Neuronal stem cell (in vitro differentiated cells): ENCODE results near the gene BRI3BP.

Source experiments
- DNase-seq: peaks from one replicate; pipeline ENCODE4 v3.0.0-alpha.2; 2013; ENCODE audit warnings: low spot score
- H2AFZ ChIP-seq: one replicate; pipeline ENCODE4 v1.6.1; 2013; ENCODE audit warnings: mild to moderate bottlenecking, low read length, inconsistent platforms
- H2AK5ac ChIP-seq: 2 replicates; pipeline ENCODE4 v1.6.1; 2013; ENCODE audit warnings: low read depth, mild to moderate bottlenecking, inconsistent platforms, low read length, moderate library complexity, mixed read lengths
- H2BK120ac ChIP-seq: 2 replicates; pipeline ENCODE4 v1.6.1; 2013; ENCODE audit warnings: low read depth, mild to moderate bottlenecking, inconsistent platforms, low read length, moderate library complexity, mixed read lengths
- H2BK12ac ChIP-seq: one replicate; pipeline ENCODE4 v1.6.1; 2013; ENCODE audit warnings: low read length, inconsistent platforms
- H2BK15ac ChIP-seq: 2 replicates; pipeline ENCODE4 v1.6.1; 2013; ENCODE audit warnings: mild to moderate bottlenecking, low read length, inconsistent platforms, mixed read lengths
- H2BK5ac ChIP-seq: one replicate; pipeline ENCODE4 v1.6.1; 2013; ENCODE audit warnings: inconsistent platforms, mild to moderate bottlenecking, low read length, moderate library complexity
- H3K14ac ChIP-seq: one replicate; pipeline ENCODE4 v1.6.1; 2013; ENCODE audit warnings: low read length, inconsistent platforms
- H3K18ac ChIP-seq: 2 replicates; pipeline ENCODE4 v1.6.1; 2013; ENCODE audit warnings: low read length, inconsistent platforms
- H3K23ac ChIP-seq: 2 replicates; pipeline ENCODE4 v1.6.1; 2013; ENCODE audit warnings: low read depth, mild to moderate bottlenecking, mixed read lengths, low read length, inconsistent platforms; ENCODE audit not compliant: poor library complexity
- H3K27ac ChIP-seq: replicated peaks from 3 replicates; pipeline ENCODE4 v1.5.1; 2013; ENCODE audit warnings: low read length, inconsistent platforms
- H3K27me3 ChIP-seq, 3 experiments: 2 replicates each; pipeline ENCODE4 v1.6.1; 2013; ENCODE audit warnings: low read length in 3 of 3, mild to moderate bottlenecking in 2 of 3, inconsistent platforms in 1 of 3, low read depth in 1 of 3, mixed read lengths in 1 of 3, moderate library complexity in 1 of 3; ENCODE audit not compliant: control insufficient read depth in 3 of 3, insufficient read depth in 3 of 3
- H3K36me3 ChIP-seq, 2 donors: replicated peaks in 1 of 2; 2 replicates each; pipeline ENCODE4 v1.6.1; 2013; ENCODE audit warnings: low read length in 2 of 2; ENCODE audit not compliant: control insufficient read depth in 2 of 2, insufficient read depth in 2 of 2
- H3K4ac ChIP-seq: 2 replicates; pipeline ENCODE4 v1.6.1; 2013; ENCODE audit warnings: inconsistent platforms, mild to moderate bottlenecking, low read length, moderate library complexity
- H3K4me1 ChIP-seq, 2 donors: 1 replicate in 1 of 2; 2 replicates in 1 of 2; pipeline ENCODE4 v1.6.1; 2013; ENCODE audit warnings: low read length in 2 of 2, low read depth in 1 of 2; ENCODE audit not compliant: control insufficient read depth in 2 of 2, insufficient read depth in 1 of 2
- H3K4me2 ChIP-seq: one replicate; pipeline ENCODE4 v1.6.1; 2013; ENCODE audit warnings: mild to moderate bottlenecking, low read length, inconsistent platforms; ENCODE audit not compliant: insufficient read depth, poor library complexity, severe bottlenecking
- H3K4me3 ChIP-seq, 2 donors: 2 replicates each; pipeline ENCODE4 v1.5.1; 2013; ENCODE audit warnings: low read length in 2 of 2, mild to moderate bottlenecking in 2 of 2, inconsistent platforms in 1 of 2, moderate library complexity in 1 of 2
- H3K79me1 ChIP-seq: one replicate; pipeline ENCODE4 v1.6.1; 2013; ENCODE audit warnings: low read depth, mild to moderate bottlenecking, inconsistent platforms, low read length, moderate library complexity
- H3K9ac ChIP-seq: one replicate; pipeline ENCODE4 v1.6.1; 2013; ENCODE audit warnings: mild to moderate bottlenecking, low read depth, low read length, inconsistent platforms; ENCODE audit not compliant: poor library complexity
- H3K9me3 ChIP-seq, 2 donors: replicated peaks in 1 of 2; 2 replicates each; pipeline versions ENCODE3 to v1.6.1; 2013; ENCODE audit warnings: low read length in 2 of 2, mild to moderate bottlenecking in 2 of 2, inconsistent platforms in 1 of 2, low read depth in 1 of 2, mixed read lengths in 1 of 2, moderate library complexity in 1 of 2; ENCODE audit not compliant: control insufficient read depth in 2 of 2, insufficient read depth in 1 of 2
- H4K8ac ChIP-seq: one replicate; pipeline ENCODE4 v1.6.1; 2013; ENCODE audit warnings: low read depth, mild to moderate bottlenecking, inconsistent platforms, low read length, moderate library complexity
- H4K91ac ChIP-seq: one replicate; pipeline ENCODE4 v1.6.1; 2013; ENCODE audit warnings: low read length, low read depth, mild to moderate bottlenecking, inconsistent platforms; ENCODE audit not compliant: poor library complexity
- WGBS, 2 donors: extraction: QIAGEN DNeasy Blood & Tissue Kit; methylation state at CpG; one replicate each; pipeline ENCODE4 v1.1.7; 2013; ENCODE audit warnings: missing lambda C conversion rate in 2 of 2, mixed read lengths in 1 of 2; ENCODE audit not compliant: insufficient read length in 2 of 2, insufficient replicate concordance in 1 of 2; ENCODE audit errors: extremely low coverage in 2 of 2; 5-methylcytosine and 5-hydroxymethylcytosine counted together

BRI3BP gene

GRCh38 chr12:125015680-125016310, 22.4 kb downstream of the BRI3BP start:
- Histone ChIP-seq H3K9me3 (peaks cover 0 to 2% of the 10 kb centered on the region in 2 donors), H3K18ac (no peak overlapping the region)
- WGBS, 2 donors: no CpG with 5 or more reads among the region's 24 CpGs

GRCh38 chr12:125017801-125018200, 24.4 kb downstream of the BRI3BP start:
- H3K36me3 ChIP-seq: peaks cover 20 to 85% of the 10 kb centered on the region in 2 donors
- no peak overlapping the region for H3K18ac ChIP-seq
- peak overlapping the region; percentile 35 for H2BK5ac ChIP-seq
- H4K91ac ChIP-seq: no peak overlapping the region
- no peak overlapping the region for H2BK12ac ChIP-seq
- H3K4me1 ChIP-seq: no peaks in the 10 kb centered on the region
- no peak overlapping the region for H3K4me3 ChIP-seq
- no peak overlapping the region for H2BK15ac ChIP-seq
- no peak overlapping the region for H3K9ac ChIP-seq
- DNase-seq: no peak
- no CpG with 5 or more reads among the region's 9 CpGs for WGBS, 2 donors
- no peak overlapping the region for H4K8ac ChIP-seq
- H3K27me3 ChIP-seq: no peaks in the 10 kb centered on the region
- no peak overlapping the region for H2AK5ac ChIP-seq
- H2AFZ ChIP-seq: no peak overlapping the region
- H3K9me3 ChIP-seq: peaks cover 2 to 9% of the 10 kb centered on the region in 2 donors
- no peak overlapping the region for H3K4me2 ChIP-seq
- H2BK120ac ChIP-seq: no peak overlapping the region
- H3K14ac ChIP-seq: no peak overlapping the region
- H3K27ac ChIP-seq: no peak overlapping the region
- H3K23ac ChIP-seq: no peak overlapping the region
- H3K79me1 ChIP-seq: peaks cover 2% of the 10 kb centered on the region
- H3K4ac ChIP-seq: no peak overlapping the region

More at GRCh38 chr12:125015680-125016310, 22.4 kb downstream of the BRI3BP start:
- H3K14ac ChIP-seq: no peak overlapping the region
- no peak overlapping the region for H3K4me2 ChIP-seq
- H3K27ac ChIP-seq: no peak overlapping the region
- no peak overlapping the region for H2BK12ac ChIP-seq
- H3K4me3 ChIP-seq: no peak overlapping the region
- no peaks in the 10 kb centered on the region for H3K4me1 ChIP-seq
- no peak for DNase-seq
- no peak overlapping the region for H4K91ac ChIP-seq
- no peak overlapping the region for H3K23ac ChIP-seq
- H3K9ac ChIP-seq: no peak overlapping the region
- no peak overlapping the region for H2AK5ac ChIP-seq
- peaks cover 22 to 83% of the 10 kb centered on the region in 2 donors for H3K36me3 ChIP-seq
- H2AFZ ChIP-seq: no peak overlapping the region
- H4K8ac ChIP-seq: no peak overlapping the region
- peaks cover 2% of the 10 kb centered on the region for H3K79me1 ChIP-seq
- H2BK120ac ChIP-seq: no peak overlapping the region
- H3K27me3 ChIP-seq: no peaks in the 10 kb centered on the region
- H2BK15ac ChIP-seq: no peak overlapping the region
- H2BK5ac ChIP-seq: no peak overlapping the region
- H3K4ac ChIP-seq: no peak overlapping the region

GRCh38 chr12:125018356-125018755, 24.9 kb downstream of the BRI3BP start:
- DNase-seq: no peak
- no CpG with 5 or more reads among the region's 11 CpGs for WGBS, 2 donors
- H3K36me3 ChIP-seq: peaks cover 19 to 85% of the 10 kb centered on the region in 2 donors
- H3K9ac ChIP-seq: no peak overlapping the region
- no peak overlapping the region for H3K27ac ChIP-seq
- no peak overlapping the region for H2BK15ac ChIP-seq
- no peak overlapping the region for H3K14ac ChIP-seq
- H2AK5ac ChIP-seq: no peak overlapping the region
- H2BK5ac ChIP-seq: no peak overlapping the region
- no peak overlapping the region for H3K4me2 ChIP-seq
- no peak overlapping the region for H3K4me3 ChIP-seq
- no peak overlapping the region for H2BK120ac ChIP-seq
- H4K8ac ChIP-seq: no peak overlapping the region
- H3K9me3 ChIP-seq: peaks cover 3 to 14% of the 10 kb centered on the region in 2 donors
- H3K4ac ChIP-seq: no peak overlapping the region
- no peak overlapping the region for H2AFZ ChIP-seq
- no peak overlapping the region for H3K18ac ChIP-seq
- H2BK12ac ChIP-seq: no peak overlapping the region
- no peaks in the 10 kb centered on the region for H3K4me1 ChIP-seq
- no peak overlapping the region for H4K91ac ChIP-seq
- no peaks in the 10 kb centered on the region for H3K27me3 ChIP-seq
- H3K23ac ChIP-seq: no peak overlapping the region
- H3K79me1 ChIP-seq: peaks cover 2% of the 10 kb centered on the region

DNA sequence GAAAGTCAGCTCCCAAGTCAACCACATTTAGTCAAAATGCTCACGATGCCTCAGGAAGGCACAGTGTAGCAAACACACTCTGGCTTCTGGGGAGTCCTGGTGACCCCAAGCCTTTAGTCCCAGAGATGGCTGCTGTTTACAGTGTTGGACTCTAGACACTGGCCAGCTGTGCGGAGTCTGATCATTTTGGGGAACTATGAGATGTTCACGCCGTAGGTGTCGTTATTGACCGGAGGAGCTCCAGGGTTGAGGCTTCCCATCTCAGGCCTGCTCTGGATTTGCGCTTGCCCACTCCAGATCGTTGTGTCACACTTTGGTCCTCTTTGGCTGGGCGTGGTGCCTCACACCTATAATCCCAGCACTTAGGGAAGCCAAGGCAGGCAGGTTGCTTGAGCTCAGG, 27.7 kb downstream of the BRI3BP start:
- no peak for DNase-seq
- Histone ChIP-seq H2BK12ac (no peak overlapping the region), H3K14ac (no peak overlapping the region), H3K79me1 (no peaks in the 10 kb centered on the region), H4K91ac (no peak overlapping the region), H2BK120ac (no peak overlapping the region), H2BK15ac (no peak overlapping the region), H2BK5ac (no peak overlapping the region), H3K4me3 (no peak overlapping the region), H3K4me2 (no peak overlapping the region), H2AK5ac (no peak overlapping the region), H2AFZ (no peak overlapping the region), H3K4me1 (no peaks in the 10 kb centered on the region), H3K23ac (no peak overlapping the region), H3K4ac (no peak overlapping the region), H3K27ac (no peak overlapping the region), H3K9me3 (peaks cover 2 to 14% of the 10 kb centered on the region in 2 donors), H3K36me3 (peaks cover 10 to 79% of the 10 kb centered on the region in 2 donors), H3K27me3 (no peaks in the 10 kb centered on the region), H3K9ac (no peak overlapping the region), H3K18ac (no peak overlapping the region), H4K8ac (no peak overlapping the region)
- no CpG with 5 or more reads among the region's 9 CpGs for WGBS, 2 donors
